ENCODE results near the gene ASB8.

Gene ASB8

DNA sequence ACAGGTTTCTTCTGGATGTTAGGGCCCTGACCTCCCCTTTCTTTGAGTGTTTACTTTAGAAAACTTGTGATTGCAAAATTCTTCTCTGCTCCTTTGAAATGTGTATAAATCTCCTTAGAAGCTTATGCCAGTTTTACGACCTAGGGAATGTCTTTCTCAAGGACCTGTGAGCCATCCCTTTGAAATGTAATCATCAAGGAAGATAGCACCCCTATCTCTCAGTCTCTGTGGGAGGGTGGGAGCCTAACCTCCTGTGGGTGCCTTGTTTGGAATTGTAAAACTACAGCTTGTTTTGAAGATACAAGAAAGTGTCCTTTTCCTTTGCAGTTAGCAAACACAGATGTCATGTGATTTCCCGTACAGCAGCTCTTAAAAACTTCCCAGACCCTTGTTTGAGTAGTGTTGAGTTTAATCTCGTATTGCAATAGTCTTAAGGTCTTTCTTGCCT is 42.5 kb upstream of the ASB8 start:
- Histone ChIP-seq H3K56ac (ENCODE audit: low read length) (no peak overlapping the region), H3K4me3 (ENCODE audit: low read length) (no peak overlapping the region), H3K79me2 (ENCODE audit: control insufficient read depth, insufficient read depth, low read length) (no peaks in the 10 kb centered on the region), H2BK120ac (ENCODE audit: low read depth, low read length) (no peak overlapping the region), H4K8ac (ENCODE audit: low read depth, low read length) (no peak overlapping the region), H2AK5ac (ENCODE audit: low read length) (no peak overlapping the region), H3K79me1 (ENCODE audit: low read length) (no peaks in the 10 kb centered on the region), H3K9ac (ENCODE audit: low read length) (no peak overlapping the region), H3K4me1 (ENCODE audit: control insufficient read depth, low read depth, low read length) (peaks cover 2% of the 10 kb centered on the region), H3K27ac (ENCODE audit: low read depth, low read length) (no peak overlapping the region), H2BK15ac (replicated peaks; ENCODE audit: low read depth) (no peak overlapping the region), H3K4ac (ENCODE audit: low read depth, low read length) (no peak overlapping the region), H3K27me3 (ENCODE audit: insufficient read depth, low read length, poor library complexity) (peaks cover 9% of the 10 kb centered on the region), H3K4me2 (ENCODE audit: low read length) (no peak overlapping the region), H3K23ac (ENCODE audit: low read length) (no peak overlapping the region), H4K5ac (ENCODE audit: low read length) (no peak overlapping the region), H3K18ac (ENCODE audit: low read length) (no peak overlapping the region), H2BK5ac (ENCODE audit: low read length) (no peak overlapping the region), H3K36me3 (ENCODE audit: control insufficient read depth, insufficient read depth, low read length) (no peaks in the 10 kb centered on the region)
- peak; percentile 63 for DNase-seq
- no CpG with 5 or more reads among the region's 3 CpGs for whole genome bisulfite sequencing (ENCODE audit: extremely low coverage, insufficient coverage, low lambda C conversion rate)

- Histone ChIP-seq H3K56ac (ENCODE audit: low read length) (no peak overlapping the region), H3K4ac (ENCODE audit: low read depth, low read length) (no peak overlapping the region)
- DNase-seq, result no peak
Observed at GRCh38 chr12:48198985-48199384, 41.7 kb upstream of the ASB8 start.

DNA sequence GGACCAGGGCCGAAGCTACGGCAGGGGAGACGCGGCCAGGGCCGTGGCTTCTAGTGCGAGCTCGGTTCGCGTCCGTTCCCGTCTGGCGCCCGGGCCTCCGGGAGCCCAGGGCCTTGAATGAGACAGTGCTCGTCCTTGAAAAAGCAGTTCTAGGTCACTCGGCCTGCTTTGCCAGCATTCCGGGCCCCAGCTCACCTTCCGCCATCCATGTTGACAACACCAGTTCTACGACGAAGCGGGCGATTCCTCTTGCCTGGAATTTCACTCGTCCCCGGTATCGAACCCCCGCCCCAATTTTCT is 41.3 kb upstream of the ASB8 start:
- H2BK15ac ChIP-seq (replicated peaks; ENCODE audit: low read depth), result no peak overlapping the region
- no peak overlapping the region for H2BK5ac ChIP-seq (ENCODE audit: low read length)
- peak overlapping the region; percentile 86 for H3K9ac ChIP-seq (ENCODE audit: low read length)
- H3K4ac ChIP-seq (ENCODE audit: low read depth, low read length), result peak overlapping the region; percentile 17
- peaks cover 2% of the 10 kb centered on the region for H3K4me1 ChIP-seq (ENCODE audit: control insufficient read depth, low read depth, low read length)
- H3K79me1 ChIP-seq (ENCODE audit: low read length), result no peaks in the 10 kb centered on the region
- no peaks in the 10 kb centered on the region for H3K79me2 ChIP-seq (ENCODE audit: control insufficient read depth, insufficient read depth, low read length)
- H4K5ac ChIP-seq (ENCODE audit: low read length), result no peak overlapping the region
- no peaks in the 10 kb centered on the region for H3K36me3 ChIP-seq (ENCODE audit: control insufficient read depth, insufficient read depth, low read length)
- H3K18ac ChIP-seq (ENCODE audit: low read length), result peak overlapping the region; percentile 53
- H3K27me3 ChIP-seq (ENCODE audit: insufficient read depth, low read length, poor library complexity), result peaks cover 10% of the 10 kb centered on the region
- WGBS (ENCODE audit: extremely low coverage, insufficient coverage, low lambda C conversion rate), result no CpG with 5 or more reads among the region's 26 CpGs
- H3K23ac ChIP-seq (ENCODE audit: low read length), result no peak overlapping the region
- peak overlapping the region; percentile 89 for H3K4me2 ChIP-seq (ENCODE audit: low read length)
- H4K8ac ChIP-seq (ENCODE audit: low read depth, low read length), result no peak overlapping the region
- peak overlapping the region; percentile 84 for H3K4me3 ChIP-seq (ENCODE audit: low read length)
- H2BK120ac ChIP-seq (ENCODE audit: low read depth, low read length), result no peak overlapping the region
- H2AK5ac ChIP-seq (ENCODE audit: low read length), result no peak overlapping the region
- no peak overlapping the region for H3K27ac ChIP-seq (ENCODE audit: low read depth, low read length)
- H3K56ac ChIP-seq (ENCODE audit: low read length), result peak overlapping the region; percentile 97
- DNase-seq, result peak; percentile 35

More at GRCh38 chr12:48198985-48199384, 41.7 kb upstream of the ASB8 start:
- H3K36me3 ChIP-seq (ENCODE audit: control insufficient read depth, insufficient read depth, low read length), result no peaks in the 10 kb centered on the region
- H2BK120ac ChIP-seq (ENCODE audit: low read depth, low read length), result no peak overlapping the region
- no peak overlapping the region for H3K4me3 ChIP-seq (ENCODE audit: low read length)
- H3K4me1 ChIP-seq (ENCODE audit: control insufficient read depth, low read depth, low read length), result peaks cover 2% of the 10 kb centered on the region
- H4K5ac ChIP-seq (ENCODE audit: low read length), result no peak overlapping the region
- peaks cover 10% of the 10 kb centered on the region for H3K27me3 ChIP-seq (ENCODE audit: insufficient read depth, low read length, poor library complexity)
- H2BK5ac ChIP-seq (ENCODE audit: low read length), result no peak overlapping the region
- no peak overlapping the region for H3K27ac ChIP-seq (ENCODE audit: low read depth, low read length)
- H3K18ac ChIP-seq (ENCODE audit: low read length), result no peak overlapping the region
- no peak overlapping the region for H3K23ac ChIP-seq (ENCODE audit: low read length)
- no peak overlapping the region for H4K8ac ChIP-seq (ENCODE audit: low read depth, low read length)
- no peaks in the 10 kb centered on the region for H3K79me2 ChIP-seq (ENCODE audit: control insufficient read depth, insufficient read depth, low read length)
- H2BK15ac ChIP-seq (replicated peaks; ENCODE audit: low read depth), result no peak overlapping the region
- H3K4me2 ChIP-seq (ENCODE audit: low read length), result no peak overlapping the region
- H3K79me1 ChIP-seq (ENCODE audit: low read length), result no peaks in the 10 kb centered on the region
- no CpG with 5 or more reads among the region's 10 CpGs for WGBS (ENCODE audit: extremely low coverage, insufficient coverage, low lambda C conversion rate)
- H2AK5ac ChIP-seq (ENCODE audit: low read length), result no peak overlapping the region
- H3K9ac ChIP-seq (ENCODE audit: low read length), result no peak overlapping the region

DNA sequence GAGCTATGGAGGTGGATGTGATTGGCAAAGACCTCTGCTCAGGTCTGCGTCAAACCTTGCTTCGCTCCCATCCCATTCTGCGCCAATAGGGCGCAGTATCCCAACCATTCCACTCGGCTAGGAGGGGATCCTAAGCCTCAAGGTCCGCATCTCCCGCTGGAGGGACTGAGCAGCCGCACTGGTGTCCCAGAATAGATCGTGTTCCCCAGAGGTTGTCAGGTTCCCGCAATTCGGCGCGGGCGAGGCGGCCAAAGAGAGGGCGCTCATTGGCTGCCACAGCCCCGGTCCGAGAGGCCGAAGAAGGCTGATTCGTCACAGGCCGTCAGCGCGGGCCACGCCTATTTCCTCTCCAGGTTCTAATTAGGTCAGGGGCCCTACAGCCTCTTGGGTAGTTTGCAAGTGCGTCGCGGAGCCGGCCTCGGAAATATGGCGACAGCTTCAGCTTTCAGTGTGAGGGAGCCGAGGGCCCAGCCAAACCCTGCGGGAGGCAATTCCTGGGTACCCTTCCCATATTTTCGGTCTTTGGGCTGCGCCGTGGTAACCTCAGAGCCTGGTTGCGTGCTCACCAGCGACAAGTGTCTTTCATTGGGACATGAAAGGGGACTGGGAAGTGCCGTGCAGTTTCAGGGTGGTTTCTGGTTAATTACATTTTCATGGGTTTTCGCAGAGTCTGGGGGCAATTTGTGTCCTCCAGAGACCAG is 40.8 kb upstream of the ASB8 start:
- Histone ChIP-seq H3K4me3 (ENCODE audit: low read length) (peak overlapping the region; percentile 84), H2AK5ac (ENCODE audit: low read length) (no peak overlapping the region), H4K8ac (ENCODE audit: low read depth, low read length) (no peak overlapping the region), H2BK120ac (ENCODE audit: low read depth, low read length) (no peak overlapping the region), H3K4me1 (ENCODE audit: control insufficient read depth, low read depth, low read length) (peaks cover 2% of the 10 kb centered on the region), H3K56ac (ENCODE audit: low read length) (peak overlapping the region; percentile 97), H3K36me3 (ENCODE audit: control insufficient read depth, insufficient read depth, low read length) (no peaks in the 10 kb centered on the region), H3K79me1 (ENCODE audit: low read length) (no peaks in the 10 kb centered on the region), H2BK5ac (ENCODE audit: low read length) (no peak overlapping the region), H3K4me2 (ENCODE audit: low read length) (peak overlapping the region; percentile 89), H3K79me2 (ENCODE audit: control insufficient read depth, insufficient read depth, low read length) (no peaks in the 10 kb centered on the region), H3K9ac (ENCODE audit: low read length) (peak overlapping the region; percentile 86), H2BK15ac (replicated peaks; ENCODE audit: low read depth) (no peak overlapping the region), H3K18ac (ENCODE audit: low read length) (peak overlapping the region; percentile 53), H3K4ac (ENCODE audit: low read depth, low read length) (peak overlapping the region; percentile 17), H3K23ac (ENCODE audit: low read length) (no peak overlapping the region), H3K27ac (ENCODE audit: low read depth, low read length) (no peak overlapping the region), H4K5ac (ENCODE audit: low read length) (no peak overlapping the region), H3K27me3 (ENCODE audit: insufficient read depth, low read length, poor library complexity) (peaks cover 7% of the 10 kb centered on the region)
- WGBS (ENCODE audit: extremely low coverage, insufficient coverage, low lambda C conversion rate), result no CpG with 5 or more reads among the region's 39 CpGs
- DNase-seq, result peak; percentile 99

- peak; percentile 31 for DNase-seq
- no CpG with 5 or more reads among the region's 10 CpGs for WGBS (ENCODE audit: extremely low coverage, insufficient coverage, low lambda C conversion rate)
- no peak overlapping the region for H2AK5ac ChIP-seq (ENCODE audit: low read length)
- H2BK5ac ChIP-seq (ENCODE audit: low read length), result no peak overlapping the region
- no peak overlapping the region for H4K8ac ChIP-seq (ENCODE audit: low read depth, low read length)
- no peaks in the 10 kb centered on the region for H3K79me2 ChIP-seq (ENCODE audit: control insufficient read depth, insufficient read depth, low read length)
- H3K4me3 ChIP-seq (ENCODE audit: low read length), result peak overlapping the region; percentile 30
- H2BK120ac ChIP-seq (ENCODE audit: low read depth, low read length), result no peak overlapping the region
- no peak overlapping the region for H3K4ac ChIP-seq (ENCODE audit: low read depth, low read length)
- no peaks in the 10 kb centered on the region for H3K79me1 ChIP-seq (ENCODE audit: low read length)
- H4K5ac ChIP-seq (ENCODE audit: low read length), result no peak overlapping the region
- H3K27me3 ChIP-seq (ENCODE audit: insufficient read depth, low read length, poor library complexity), result peaks cover 7% of the 10 kb centered on the region
- peak overlapping the region; percentile 68 for H3K56ac ChIP-seq (ENCODE audit: low read length)
- H3K27ac ChIP-seq (ENCODE audit: low read depth, low read length), result no peak overlapping the region
- no peaks in the 10 kb centered on the region for H3K36me3 ChIP-seq (ENCODE audit: control insufficient read depth, insufficient read depth, low read length)
- H3K4me2 ChIP-seq (ENCODE audit: low read length), result peak overlapping the region; percentile 43
- no peak overlapping the region for H2BK15ac ChIP-seq (replicated peaks; ENCODE audit: low read depth)
- peaks cover 2% of the 10 kb centered on the region for H3K4me1 ChIP-seq (ENCODE audit: control insufficient read depth, low read depth, low read length)
- H3K9ac ChIP-seq (ENCODE audit: low read length), result peak overlapping the region; percentile 63
- H3K18ac ChIP-seq (ENCODE audit: low read length), result no peak overlapping the region
- H3K23ac ChIP-seq (ENCODE audit: low read length), result no peak overlapping the region
Observed at GRCh38 chr12:48197549-48197970, 40.2 kb upstream of the ASB8 start.

DNA sequence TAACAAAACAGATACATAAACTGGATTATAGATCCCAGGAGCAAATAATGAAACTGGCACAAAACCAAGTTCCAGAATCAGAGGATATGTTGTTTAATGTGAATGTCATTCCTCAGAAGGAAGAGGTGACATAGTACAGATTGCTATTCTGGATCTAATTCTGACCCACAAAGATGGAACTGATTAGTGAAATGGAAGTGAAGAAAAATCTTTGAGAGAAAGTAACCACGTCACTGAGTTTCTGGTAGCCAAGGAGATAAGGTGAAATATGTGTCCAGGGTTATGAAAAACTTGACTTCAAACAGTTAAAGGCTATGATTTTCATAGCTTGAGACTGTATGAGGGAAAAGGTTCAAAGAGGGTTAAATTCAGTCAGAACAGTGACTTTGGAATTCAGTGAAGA is 37.5 kb upstream of the ASB8 start:
- H2BK5ac ChIP-seq (ENCODE audit: low read length), result no peak overlapping the region
- H3K4me3 ChIP-seq (ENCODE audit: low read length), result no peak overlapping the region
- no peak overlapping the region for H4K5ac ChIP-seq (ENCODE audit: low read length)
- no peak overlapping the region for H2AK5ac ChIP-seq (ENCODE audit: low read length)
- H4K8ac ChIP-seq (ENCODE audit: low read depth, low read length), result no peak overlapping the region
- peaks cover 2% of the 10 kb centered on the region for H3K4me1 ChIP-seq (ENCODE audit: control insufficient read depth, low read depth, low read length)
- H3K79me1 ChIP-seq (ENCODE audit: low read length), result no peaks in the 10 kb centered on the region
- H3K4ac ChIP-seq (ENCODE audit: low read depth, low read length), result no peak overlapping the region
- WGBS (ENCODE audit: extremely low coverage, insufficient coverage, low lambda C conversion rate), result no CpG with 5 or more reads among the region's 1 CpG
- H3K9ac ChIP-seq (ENCODE audit: low read length), result no peak overlapping the region
- H3K36me3 ChIP-seq (ENCODE audit: control insufficient read depth, insufficient read depth, low read length), result no peaks in the 10 kb centered on the region
- DNase-seq, result no peak
- no peak overlapping the region for H3K23ac ChIP-seq (ENCODE audit: low read length)
- no peak overlapping the region for H3K4me2 ChIP-seq (ENCODE audit: low read length)
- no peaks in the 10 kb centered on the region for H3K79me2 ChIP-seq (ENCODE audit: control insufficient read depth, insufficient read depth, low read length)
- no peak overlapping the region for H3K27ac ChIP-seq (ENCODE audit: low read depth, low read length)
- no peak overlapping the region for H2BK120ac ChIP-seq (ENCODE audit: low read depth, low read length)
- no peak overlapping the region for H3K56ac ChIP-seq (ENCODE audit: low read length)
- H3K27me3 ChIP-seq (ENCODE audit: insufficient read depth, low read length, poor library complexity), result peaks cover 3% of the 10 kb centered on the region
- no peak overlapping the region for H2BK15ac ChIP-seq (replicated peaks; ENCODE audit: low read depth)
- H3K18ac ChIP-seq (ENCODE audit: low read length), result no peak overlapping the region
